Panc1 (cell line): ENCODE measurements around the gene AMPD1. TPM values are rescaled to one million over a fixed set of nuclear protein-coding genes. Genes with fewer than 3 reads are reported as not detected.

Source experiments
- ATAC-seq: fragments of 200-7000 bp; cut with Tn5 transposase; 2 replicates; pipeline ENCODE4 v1.9.1; 2020; ENCODE audit warnings: mild to moderate bottlenecking, moderate library complexity
- BruUV-seq: library from RNA; stranded (reverse); fragments of 400-500 nt; replicated peaks from 2 replicates; lab custom pipeline; 2021; lab: Mats Ljungman, UMichigan
- CTCF ChIA-PET: fragments of 300-600 bp; sonication (Branson Sonifier 250); formaldehyde crosslinking; loops from one replicate; lab custom pipeline; 2022; ENCODE audit warnings: antibody characterized with exemption; lab: Charles Lee
- POLR2A ChIA-PET: fragments of 300-600 bp; sonication (Branson Sonifier 250); formaldehyde crosslinking; loops from one replicate; lab custom pipeline; 2022; ENCODE audit warnings: antibody characterized with exemption; lab: Charles Lee
- DNase-seq: peaks from one replicate; pipeline ENCODE4 v3.0.0-alpha.2; 2010; ENCODE audit warnings: low read depth, low spot score
- H3K27ac ChIP-seq: 2 replicates; pipeline ENCODE4 v1.5.1; 2011; ENCODE audit warnings: mild to moderate bottlenecking, low read length, inconsistent platforms
- H3K27me3 ChIP-seq: fragments of 200-500 bp; sonication (Bioruptor generic); 2 replicates; pipeline ENCODE4 v1.6.0; 2014; ENCODE audit warnings: low read length, inconsistent platforms; ENCODE audit not compliant: control insufficient read depth, insufficient read depth
- H3K36me3 ChIP-seq: fragments of 200-500 bp; sonication (Bioruptor generic); 2 replicates; pipeline ENCODE4 v1.5.1; 2014; ENCODE audit warnings: inconsistent platforms, mild to moderate bottlenecking, low read length, moderate library complexity; ENCODE audit not compliant: control insufficient read depth, insufficient read depth
- H3K4me1 ChIP-seq: 2 replicates; pipeline ENCODE4 v1.5.1; 2011; ENCODE audit warnings: inconsistent platforms, mild to moderate bottlenecking, low read length, moderate library complexity; ENCODE audit not compliant: control insufficient read depth, insufficient read depth
- H3K4me3 ChIP-seq, 2 experiments: 2 replicates each; pipeline ENCODE4 v1.5.1; 2011 to 2012; ENCODE audit warnings: low read depth in 2 of 2, low read length in 2 of 2, mild to moderate bottlenecking in 2 of 2, inconsistent platforms in 1 of 2, moderate library complexity in 1 of 2
- H3K9me3 ChIP-seq: fragments of 200-500 bp; sonication (Bioruptor generic); 2 replicates; pipeline ENCODE4 v1.5.1; 2014; ENCODE audit warnings: low read depth, mild to moderate bottlenecking, inconsistent platforms, low read length, moderate library complexity; ENCODE audit not compliant: control insufficient read depth, insufficient read depth
- CTCF ChIP-seq: fragments of 450-650 bp; IDR thresholded peaks from 2 replicates; pipeline ENCODE4 v1.5.1; 2017; ENCODE audit warnings: mild to moderate bottlenecking
- POLR2AphosphoS5 ChIP-seq: IDR thresholded peaks from 2 replicates; pipeline ENCODE4 v1.6.1; 2012; ENCODE audit warnings: mild to moderate bottlenecking, low read depth, low read length, moderate library complexity
- REST ChIP-seq, 2 experiments: IDR thresholded peaks; 2 replicates each; pipeline ENCODE4 v1.6.1; 2011 to 2012; ENCODE audit warnings: low read depth in 2 of 2, control low read depth in 1 of 2, low read length in 1 of 2, mild to moderate bottlenecking in 1 of 2, moderate library complexity in 1 of 2; ENCODE audit not compliant: insufficient read depth in 1 of 2
- SIN3A ChIP-seq: IDR thresholded peaks from 2 replicates; pipeline ENCODE4 v1.6.1; 2012; ENCODE audit warnings: low read depth, mild to moderate bottlenecking, low read length, moderate library complexity, borderline replicate concordance; ENCODE audit not compliant: insufficient read depth
- TCF7L2 ChIP-seq: IDR thresholded peaks from 2 replicates; pipeline ENCODE4 v1.6.1; 2011; ENCODE audit warnings: mild to moderate bottlenecking, low read depth, low read length, inconsistent platforms
- in situ Hi-C: cut with HindIII; loops from 2 replicates; pipeline ENCODE4 v1.10.0; 2016; ENCODE audit warnings: low sequenced_read_pairs, low pct_unique_long_range_greater_than_20kb
- intact Hi-C: fragments of 100-400 bp; cut with micrococcal nuclease; formaldehyde crosslinking; loops from one replicate; pipeline ENCODE4 v1.10.0; 2022; ENCODE audit not compliant: unreplicated experiment
- total RNA-seq: library from RNA; stranded (reverse); gene quantifications from one replicate; pipeline ENCODE4 v1.2.1, GENCODE V29; 2021; ENCODE audit not compliant: unreplicated experiment

Gene AMPD1
- total RNA-seq, 1 experiment from 2014 or later = not detected

- DNase-seq (no peak), ATAC-seq (no peak)
- no peaks in the 10 kb centered on the region for H3K4me1 ChIP-seq
- no peaks in the 10 kb centered on the region for H3K9me3 ChIP-seq
- H3K4me3 ChIP-seq = no peak overlapping the region
- no peak for TF ChIP-seq POLR2AphosphoS5
- no peak for TF ChIP-seq REST (IDR thresholded peaks at IDR 0.05; ENCODE audit: insufficient read depth in 1 of 2, low read depth in 2 of 2, low read length in 1 of 2)
- TF ChIP-seq SIN3A = no peak
- TF ChIP-seq CTCF = no peak
- no peak for TF ChIP-seq TCF7L2
- peaks cover 55% of the 10 kb centered on the region for H3K36me3 ChIP-seq
- BruUV-seq = no TSS peak
- intact Hi-C loops (no loop called here), in situ Hi-C loops (no loop called here)
- no peaks in the 10 kb centered on the region for H3K27me3 ChIP-seq
- ChIA-PET POLR2A (no interaction called here), CTCF (no interaction called here)
- no peak overlapping the region for H3K27ac ChIP-seq
Measured at GRCh38 chr1:114723457-114723856, 28.1 kb upstream of the AMPD1 start.

GRCh38 chr1:114720492-114720891, 25.1 kb upstream of the AMPD1 start:
- Histone ChIP-seq H3K36me3 (peaks cover 49% of the 10 kb centered on the region), H3K27ac (no peak overlapping the region), H3K4me1 (peaks cover 4% of the 10 kb centered on the region; the same call in 1 of the 2 replicates), H3K9me3 (no peaks in the 10 kb centered on the region), H3K27me3 (no peaks in the 10 kb centered on the region), H3K4me3 (no peak overlapping the region)
- DNase-seq (no peak), ATAC-seq (no peak)
- no TSS peak for BruUV-seq
- POLR2A ChIA-PET = no interaction called here
- intact Hi-C loops = no loop called here
- in situ Hi-C loops = no loop called here
- CTCF ChIA-PET = no interaction called here
- TF ChIP-seq REST (IDR thresholded peaks at IDR 0.05; ENCODE audit: insufficient read depth in 1 of 2, low read depth in 2 of 2, low read length in 1 of 2) (no peak), CTCF (no peak), POLR2AphosphoS5 (no peak), TCF7L2 (no peak), SIN3A (no peak)
